ENCODE data around the gene CCR6.

DNA sequence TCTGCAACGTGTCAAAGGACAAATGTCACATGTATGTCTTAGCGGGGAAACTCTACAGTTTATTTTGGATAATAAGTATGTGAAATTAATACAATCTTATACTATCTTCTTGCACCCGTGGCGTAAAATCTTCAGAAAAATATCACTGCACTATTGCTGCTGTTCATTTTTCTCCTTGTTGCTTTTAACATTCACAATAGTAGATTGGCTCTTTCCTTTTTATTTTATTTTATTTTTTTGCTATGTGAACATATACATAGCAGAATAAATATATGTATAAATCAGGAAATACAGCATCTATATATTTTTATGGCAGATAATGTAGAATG lies 19.5 kb downstream of the CCR6 start:
- TF ChIP-seq POLR2AphosphoS5 (IDR thresholded peaks at IDR 0.05) (no peak), CTCF (IDR thresholded peaks at IDR 0.05) (no peak)

Measured in upper lobe of left lung (tissue), 4 donors.